ENCODE measurements around the gene SYT11.

DNA sequence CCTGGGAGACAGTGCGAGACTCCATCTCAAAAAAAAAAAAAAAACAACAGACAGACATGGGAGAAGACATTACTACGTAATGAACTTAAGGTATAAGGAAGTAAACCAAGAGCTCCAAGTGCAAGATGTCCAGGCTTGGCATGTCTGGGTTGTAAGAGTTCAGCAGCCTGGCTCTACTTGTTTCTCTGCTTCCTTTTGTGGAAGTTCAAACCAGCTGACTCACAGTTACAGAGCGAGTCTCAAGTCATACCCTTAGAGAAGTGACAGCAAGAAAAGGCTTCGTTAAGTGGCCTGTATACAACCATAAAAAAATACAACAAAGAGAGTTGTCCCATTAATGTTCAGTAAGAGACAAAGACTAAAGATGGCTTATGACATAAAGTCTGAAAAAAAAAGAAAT, 50.5 kb downstream of the SYT11 start:
- no peak for TF ChIP-seq CTCF (IDR thresholded peaks at IDR 0.05)
- no peak for TF ChIP-seq EZH2phosphoT487 (IDR thresholded peaks at IDR 0.05)

Data from neural progenitor cell (in vitro differentiated cells).